Measurements from ENCODE around the gene TEX13C.

GRCh38 chrX:125287282-125287681 lies 32.4 kb upstream of the TEX13C start:
- TF ChIP-seq CTCF (IDR thresholded peaks at IDR 0.05) (no peak), POLR2A (IDR thresholded peaks at IDR 0.05) (no peak)
